Measurements from ENCODE around the gene ARID4B.
A peak's percentile ranks its signal among the peaks of the same experiment; 100 is the strongest.
"Not testable (repeated sequence)": the region's sequence is repeated elsewhere in the genome, so short reads cannot be mapped to it uniquely, and the experiment has no call there.

Gene ARID4B, protein sequence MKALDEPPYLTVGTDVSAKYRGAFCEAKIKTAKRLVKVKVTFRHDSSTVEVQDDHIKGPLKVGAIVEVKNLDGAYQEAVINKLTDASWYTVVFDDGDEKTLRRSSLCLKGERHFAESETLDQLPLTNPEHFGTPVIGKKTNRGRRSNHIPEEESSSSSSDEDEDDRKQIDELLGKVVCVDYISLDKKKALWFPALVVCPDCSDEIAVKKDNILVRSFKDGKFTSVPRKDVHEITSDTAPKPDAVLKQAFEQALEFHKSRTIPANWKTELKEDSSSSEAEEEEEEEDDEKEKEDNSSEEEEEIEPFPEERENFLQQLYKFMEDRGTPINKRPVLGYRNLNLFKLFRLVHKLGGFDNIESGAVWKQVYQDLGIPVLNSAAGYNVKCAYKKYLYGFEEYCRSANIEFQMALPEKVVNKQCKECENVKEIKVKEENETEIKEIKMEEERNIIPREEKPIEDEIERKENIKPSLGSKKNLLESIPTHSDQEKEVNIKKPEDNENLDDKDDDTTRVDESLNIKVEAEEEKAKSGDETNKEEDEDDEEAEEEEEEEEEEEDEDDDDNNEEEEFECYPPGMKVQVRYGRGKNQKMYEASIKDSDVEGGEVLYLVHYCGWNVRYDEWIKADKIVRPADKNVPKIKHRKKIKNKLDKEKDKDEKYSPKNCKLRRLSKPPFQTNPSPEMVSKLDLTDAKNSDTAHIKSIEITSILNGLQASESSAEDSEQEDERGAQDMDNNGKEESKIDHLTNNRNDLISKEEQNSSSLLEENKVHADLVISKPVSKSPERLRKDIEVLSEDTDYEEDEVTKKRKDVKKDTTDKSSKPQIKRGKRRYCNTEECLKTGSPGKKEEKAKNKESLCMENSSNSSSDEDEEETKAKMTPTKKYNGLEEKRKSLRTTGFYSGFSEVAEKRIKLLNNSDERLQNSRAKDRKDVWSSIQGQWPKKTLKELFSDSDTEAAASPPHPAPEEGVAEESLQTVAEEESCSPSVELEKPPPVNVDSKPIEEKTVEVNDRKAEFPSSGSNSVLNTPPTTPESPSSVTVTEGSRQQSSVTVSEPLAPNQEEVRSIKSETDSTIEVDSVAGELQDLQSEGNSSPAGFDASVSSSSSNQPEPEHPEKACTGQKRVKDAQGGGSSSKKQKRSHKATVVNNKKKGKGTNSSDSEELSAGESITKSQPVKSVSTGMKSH (N-terminal part only)

DNA sequence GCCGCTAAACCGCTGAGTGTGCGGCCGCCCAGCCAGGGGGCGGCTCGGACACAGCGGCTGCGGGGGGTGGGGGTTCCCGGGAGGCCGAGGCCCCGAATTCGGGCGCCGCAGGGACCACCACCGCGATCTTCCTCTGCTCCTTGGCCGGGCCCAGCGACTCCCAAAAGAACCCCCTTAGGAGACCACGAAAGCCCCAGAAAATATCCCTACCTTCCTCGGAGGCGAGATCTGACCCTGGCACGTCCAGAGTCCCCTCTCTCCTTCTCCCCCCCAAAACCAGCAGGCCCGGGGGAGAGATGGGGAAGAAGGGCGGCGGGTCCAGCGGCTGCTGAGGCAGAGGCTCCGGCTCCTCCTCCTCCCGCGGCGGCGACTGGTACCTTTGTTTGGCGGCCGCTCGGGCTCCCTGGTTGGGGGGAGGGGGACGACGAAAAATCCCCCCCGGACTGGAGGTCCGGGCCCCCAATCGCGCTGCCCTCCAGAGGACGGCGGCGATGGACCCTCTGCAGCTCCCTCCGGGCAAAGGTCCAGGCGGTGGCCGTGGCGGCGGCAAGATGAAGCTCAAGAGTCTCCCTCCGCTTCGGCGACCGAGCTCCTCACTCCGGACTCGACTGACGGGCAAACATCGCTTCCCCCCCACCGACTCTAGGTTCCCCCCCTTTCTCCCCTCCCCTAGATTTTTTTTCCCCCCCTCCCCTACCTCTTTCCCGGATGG is at the start of gene ARID4B:
ARID4B (minus strand) TSS at position 621 of the 712 bp plus-strand sequence. CDS start 1,260 bp downstream, outside the sequence.
- DNase-seq (ENCODE audit: low read depth in 2 of 2) = peak in 1 of 2 experiments; percentile 29

DNA sequence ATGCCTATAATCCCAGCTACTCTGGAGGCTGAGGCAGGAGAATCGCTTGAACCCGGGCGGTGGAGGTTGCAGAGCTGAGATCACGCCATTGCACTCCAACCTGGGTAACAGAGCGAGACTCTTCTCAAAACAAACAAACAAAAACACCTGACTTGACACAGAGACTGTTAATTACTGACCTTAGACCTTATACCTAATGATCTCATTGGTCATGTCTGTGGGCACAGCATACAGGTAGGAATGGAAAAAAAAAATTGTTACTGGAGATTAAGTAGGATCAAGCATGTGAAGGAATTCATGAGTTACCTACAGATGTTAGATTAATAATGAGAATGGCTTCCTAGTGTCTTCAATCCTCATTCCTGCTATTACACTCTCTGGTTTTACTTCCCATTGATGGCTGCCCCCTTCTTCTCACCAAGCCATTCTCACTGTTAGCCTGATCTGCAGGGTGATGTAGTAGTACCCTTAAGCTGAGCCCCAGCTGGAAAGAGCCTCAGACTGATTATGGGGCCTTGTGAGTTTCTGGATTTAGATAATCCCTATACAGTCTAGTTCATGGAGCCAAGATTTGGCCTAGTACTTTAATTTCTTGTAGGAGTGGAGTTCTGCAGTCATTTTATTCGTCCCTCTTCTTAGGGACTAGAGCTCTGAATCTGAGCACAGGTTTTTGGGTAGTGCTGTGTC is 48.1 kb upstream of the ARID4B start:
- DNase-seq (ENCODE audit: low read depth in 2 of 2) = no peak

DNA sequence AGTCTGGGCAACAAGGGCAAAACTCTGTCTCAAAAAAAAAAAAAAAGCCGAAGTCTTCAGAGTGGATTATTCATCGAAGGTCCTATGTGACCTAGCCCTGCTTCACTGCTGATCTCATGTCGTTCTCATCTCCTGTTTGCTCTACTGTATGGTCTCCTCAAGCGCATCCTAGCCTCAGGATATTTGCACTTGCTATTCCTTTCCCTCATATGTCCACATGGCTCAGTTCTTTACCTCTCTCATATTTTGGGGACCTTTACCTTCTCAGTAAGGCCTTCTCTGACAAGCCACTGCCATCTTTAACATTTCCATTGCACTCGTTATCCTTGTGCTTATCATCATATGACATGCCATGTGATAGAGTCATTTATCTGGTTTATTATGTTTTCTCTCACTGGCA is 41.8 kb upstream of the ARID4B start:
- DNase-seq (ENCODE audit: low read depth in 2 of 2) = no peak

DNA sequence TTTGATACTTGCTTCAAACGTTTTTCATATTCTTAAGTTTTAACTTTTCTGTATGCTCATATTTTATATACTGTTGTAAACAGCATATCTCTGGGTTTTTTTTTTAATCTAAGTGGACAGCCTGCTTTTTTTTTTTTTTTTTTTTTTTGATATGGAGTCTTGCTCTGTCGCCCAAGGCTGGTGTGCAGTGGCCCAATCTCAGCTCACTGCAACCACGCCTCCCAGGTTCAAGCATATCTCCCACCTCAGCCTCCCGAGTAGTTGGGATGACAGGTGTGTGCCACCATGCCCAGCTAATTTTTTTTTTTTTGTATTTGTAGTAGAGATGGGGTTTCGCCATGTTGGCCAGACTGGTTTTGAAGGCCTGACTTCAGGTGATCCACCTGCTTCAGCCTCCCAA is 40.4 kb upstream of the ARID4B start:
- no peak for DNase-seq (ENCODE audit: low read depth in 2 of 2)

DNA sequence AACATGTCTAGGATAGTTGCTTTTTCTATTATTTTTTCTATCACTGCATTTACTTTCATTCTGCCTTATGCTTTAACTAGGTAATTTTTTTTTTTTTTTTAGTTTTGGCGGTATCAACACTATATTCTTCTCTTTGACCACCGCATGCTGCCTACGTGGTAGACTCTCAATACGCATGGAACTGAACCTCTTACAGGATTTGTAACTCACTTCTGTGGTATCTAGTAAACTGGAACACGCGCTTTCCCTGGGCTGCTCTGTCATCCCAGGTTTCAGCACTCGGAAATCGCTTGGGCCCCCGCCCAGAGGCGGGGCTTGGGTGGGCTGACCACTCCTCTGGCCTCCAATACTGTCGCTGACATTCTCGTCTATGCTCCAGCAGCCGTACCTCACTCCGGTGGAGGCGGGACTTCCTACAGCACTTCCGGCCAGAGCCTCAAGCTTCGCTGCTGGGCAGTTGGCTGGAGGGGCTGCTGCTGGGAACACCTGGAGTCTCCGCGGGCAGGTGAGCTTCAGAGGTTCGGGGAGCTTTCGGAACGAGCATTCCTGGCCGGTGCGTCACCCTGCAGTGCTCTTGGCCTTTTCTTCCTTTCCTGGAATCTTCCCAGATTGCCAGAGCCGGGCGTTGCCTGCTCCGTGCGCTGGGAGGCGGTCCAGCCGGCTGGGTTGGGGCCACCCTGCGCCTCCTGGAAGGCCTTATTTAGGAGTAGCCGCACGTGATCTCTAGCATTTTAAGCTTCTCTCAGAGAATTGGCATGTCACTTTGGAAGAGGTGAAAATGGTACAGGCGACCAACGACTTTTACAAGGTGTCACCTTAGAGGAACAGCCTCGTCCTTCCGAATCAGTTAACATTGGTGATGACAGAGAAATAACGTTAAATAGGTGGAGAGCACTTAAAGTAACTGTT is 39.3 kb upstream of the ARID4B start, which contains the start of gene TBCE:
TBCE (plus strand) TSS at position 428 of the 909 bp plus-strand sequence. CDS start 12,623 bp downstream, outside the sequence.
- DNase-seq (ENCODE audit: low read depth in 2 of 2) = peak; percentile 76 to 92

DNA sequence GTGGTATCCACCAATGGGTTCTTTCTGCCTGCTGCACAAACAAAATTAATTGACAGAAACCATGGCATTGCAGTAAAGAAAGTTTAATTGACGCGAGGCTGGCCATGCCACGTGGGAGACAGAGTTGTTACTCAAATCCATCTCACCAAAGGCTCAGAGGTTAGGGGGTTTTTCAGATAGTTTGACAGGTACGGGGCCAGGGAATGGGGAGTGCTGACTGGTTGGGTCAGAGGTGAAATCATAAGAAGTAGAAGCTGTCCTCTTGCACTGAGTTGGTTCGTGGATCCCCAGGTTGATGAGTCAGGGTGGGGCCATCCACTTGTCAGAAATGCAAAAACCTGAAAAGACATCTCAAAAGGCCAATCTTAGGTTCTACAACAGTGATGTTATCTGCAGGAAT is 38.3 kb upstream of the ARID4B start:
- peak; percentile 5 to 8 for DNase-seq (ENCODE audit: low read depth in 2 of 2)

DNA sequence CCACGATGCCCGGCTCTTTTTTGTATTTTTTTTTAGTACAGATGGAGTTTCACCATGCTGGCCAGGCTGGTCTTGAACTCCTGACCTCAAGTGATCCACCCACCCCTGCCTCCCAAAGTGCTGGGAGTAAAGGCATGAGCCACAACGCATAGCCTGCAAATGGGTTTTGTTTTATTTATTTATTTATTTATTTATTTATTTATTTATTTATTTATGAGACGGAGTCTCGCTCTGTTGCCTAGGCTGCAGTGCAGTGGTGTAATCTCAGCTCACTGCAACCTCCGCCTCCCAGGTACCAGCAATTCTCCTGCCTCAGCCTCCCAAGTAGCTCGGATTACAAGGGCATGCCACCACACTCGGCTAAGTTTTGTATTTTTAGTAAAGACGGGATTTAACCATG is 36.2 kb upstream of the ARID4B start:
- not testable (repeated sequence) for DNase-seq (ENCODE audit: low read depth in 2 of 2)

DNA sequence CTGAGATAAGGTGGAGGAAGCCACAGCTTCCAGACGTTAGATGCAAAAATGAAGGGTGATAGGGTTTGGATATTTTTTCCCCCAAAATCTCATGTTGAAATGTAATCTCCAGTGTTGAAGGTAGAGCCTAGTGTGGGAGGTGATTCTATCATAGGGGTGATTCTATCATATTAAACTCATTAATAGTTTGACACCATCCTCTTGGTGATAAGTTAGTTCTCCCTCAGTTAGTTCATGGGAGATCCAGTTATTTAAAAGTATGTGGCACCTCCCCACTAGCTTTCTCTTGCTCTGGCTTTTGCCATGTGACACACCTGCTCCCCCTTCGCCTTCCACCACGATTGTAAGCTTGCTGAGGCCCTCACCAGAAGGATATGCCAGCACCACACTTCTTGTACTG is 30.9 kb upstream of the ARID4B start:
- no peak for DNase-seq (ENCODE audit: low read depth in 2 of 2)

DNA sequence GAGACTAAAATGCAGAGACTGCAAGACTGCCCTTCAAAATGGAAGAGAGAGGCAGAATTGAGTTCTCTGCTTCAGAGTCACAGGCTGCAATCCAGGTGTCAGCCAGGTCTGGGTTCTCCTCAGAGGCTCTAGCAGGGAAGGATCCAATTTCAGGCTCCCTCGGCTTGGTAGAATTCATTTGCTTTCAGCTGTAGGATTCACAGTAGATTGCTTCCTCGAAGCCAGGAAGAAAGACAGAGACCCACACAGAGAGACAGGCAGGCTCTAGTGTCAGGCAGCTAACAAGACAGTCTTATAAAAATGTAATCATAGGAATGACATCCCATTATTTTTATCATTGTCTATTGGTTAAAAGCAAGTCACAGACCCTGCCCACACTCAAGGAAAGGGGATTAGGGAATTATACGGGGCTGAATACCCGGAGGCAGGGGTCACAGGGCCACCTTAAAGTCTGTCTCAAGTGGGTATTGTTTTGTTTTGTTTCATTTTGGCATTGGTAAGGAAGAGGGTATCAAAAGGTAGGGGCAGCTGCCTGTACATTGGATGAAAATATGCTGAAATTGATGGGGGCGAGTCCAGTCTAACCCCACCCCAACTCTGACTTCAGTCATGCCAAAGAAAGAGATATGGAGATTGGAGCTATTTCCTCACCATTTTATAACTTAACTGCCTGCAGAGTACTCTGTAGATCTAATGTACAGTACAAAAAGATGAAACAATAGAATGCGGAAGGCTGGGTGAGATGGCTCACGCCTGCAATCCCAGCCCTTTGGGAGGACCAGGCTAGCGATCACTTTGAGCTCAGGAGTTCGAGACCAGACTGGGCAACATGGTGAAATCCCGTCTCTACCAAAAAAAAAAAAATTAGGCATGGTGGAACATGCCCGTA is 29.8 kb upstream of the ARID4B start:
- DNase-seq (ENCODE audit: low read depth in 2 of 2) = no peak

DNA sequence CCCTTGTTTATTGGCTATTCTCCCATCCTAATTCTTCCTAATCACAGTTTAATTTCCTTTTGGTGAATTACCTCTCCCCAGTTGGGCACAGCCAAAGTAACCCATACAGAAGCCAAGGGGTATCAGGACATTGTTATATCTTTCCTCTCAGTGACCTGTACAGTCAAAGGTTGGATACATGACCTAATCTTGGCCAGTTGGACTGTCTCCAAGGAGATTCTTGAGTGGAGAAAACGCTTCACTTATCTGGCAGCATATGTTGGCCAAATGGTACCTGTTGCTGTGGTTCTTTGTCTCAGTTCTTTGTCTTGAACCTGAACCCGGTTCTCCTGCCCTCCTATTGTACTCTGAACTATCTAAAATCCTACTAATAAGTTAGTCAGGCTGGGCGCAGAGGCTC is 23.9 kb upstream of the ARID4B start:
- DNase-seq (ENCODE audit: low read depth in 2 of 2) = no peak

DNA sequence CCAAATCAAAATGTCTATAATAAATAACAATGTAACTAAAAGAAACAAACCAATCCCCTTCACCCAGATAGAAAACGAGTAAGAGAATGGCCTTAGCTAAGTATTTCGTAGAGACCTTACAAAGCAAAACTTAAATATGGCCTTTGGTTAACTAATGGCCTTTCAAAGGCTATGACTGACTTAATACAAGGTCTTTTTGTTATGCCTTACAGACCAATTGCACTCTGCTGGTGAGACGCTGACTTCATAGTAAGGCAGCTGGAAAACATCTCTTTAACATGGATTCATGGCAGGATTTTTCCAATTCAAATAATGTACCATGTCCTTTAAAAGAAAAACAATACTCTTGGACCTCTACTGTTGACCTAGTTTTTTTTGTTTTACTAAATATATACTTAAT is 23.5 kb upstream of the ARID4B start:
- no peak for DNase-seq (ENCODE audit: low read depth in 2 of 2)

DNA sequence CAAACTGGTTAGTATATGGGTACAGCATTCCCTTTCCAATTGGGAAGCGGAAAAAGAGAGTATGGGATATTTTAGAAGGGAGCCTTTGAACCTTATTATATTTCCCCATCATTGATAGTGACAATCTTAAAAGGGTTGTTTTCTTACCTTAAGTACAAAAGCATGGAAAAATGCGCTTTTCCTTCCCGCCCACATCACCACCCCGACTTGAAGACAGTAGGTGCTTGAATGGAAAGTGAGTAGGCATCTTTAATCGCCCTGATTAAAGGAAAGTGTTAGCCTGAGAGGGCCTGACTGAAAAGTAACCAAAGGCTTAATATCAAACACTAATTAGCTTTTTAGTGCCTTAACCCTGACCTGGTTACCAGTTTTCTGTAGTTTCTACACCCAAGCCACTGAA is 15.7 kb upstream of the ARID4B start:
- DNase-seq (ENCODE audit: low read depth in 2 of 2) = no peak

DNA sequence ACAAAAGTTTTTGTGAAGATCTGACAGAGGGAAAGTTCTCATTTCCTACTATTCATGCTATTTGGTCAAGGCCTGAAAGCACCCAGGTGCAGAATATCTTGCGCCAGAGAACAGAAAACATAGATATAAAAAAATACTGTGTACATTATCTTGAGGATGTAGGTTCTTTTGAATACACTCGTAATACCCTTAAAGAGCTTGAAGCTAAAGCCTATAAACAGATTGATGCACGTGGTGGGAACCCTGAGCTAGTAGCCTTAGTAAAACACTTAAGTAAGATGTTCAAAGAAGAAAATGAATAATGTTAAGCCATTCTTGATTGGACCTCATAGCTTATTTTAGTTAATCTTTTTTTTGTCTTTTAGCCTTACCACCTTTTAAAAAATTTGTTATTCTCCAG is 14.5 kb upstream of the ARID4B start:
- no peak for DNase-seq (ENCODE audit: low read depth in 2 of 2)

DNA sequence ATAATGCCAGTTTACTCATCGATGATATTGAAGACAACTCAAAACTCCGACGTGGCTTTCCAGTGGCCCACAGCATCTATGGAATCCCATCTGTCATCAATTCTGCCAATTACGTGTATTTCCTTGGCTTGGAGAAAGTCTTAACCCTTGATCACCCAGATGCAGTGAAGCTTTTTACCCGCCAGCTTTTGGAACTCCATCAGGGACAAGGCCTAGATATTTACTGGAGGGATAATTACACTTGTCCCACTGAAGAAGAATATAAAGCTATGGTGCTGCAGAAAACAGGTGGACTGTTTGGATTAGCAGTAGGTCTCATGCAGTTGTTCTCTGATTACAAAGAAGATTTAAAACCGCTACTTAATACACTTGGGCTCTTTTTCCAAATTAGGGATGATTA is 14.1 kb upstream of the ARID4B start:
- DNase-seq (ENCODE audit: low read depth in 2 of 2) = no peak

DNA sequence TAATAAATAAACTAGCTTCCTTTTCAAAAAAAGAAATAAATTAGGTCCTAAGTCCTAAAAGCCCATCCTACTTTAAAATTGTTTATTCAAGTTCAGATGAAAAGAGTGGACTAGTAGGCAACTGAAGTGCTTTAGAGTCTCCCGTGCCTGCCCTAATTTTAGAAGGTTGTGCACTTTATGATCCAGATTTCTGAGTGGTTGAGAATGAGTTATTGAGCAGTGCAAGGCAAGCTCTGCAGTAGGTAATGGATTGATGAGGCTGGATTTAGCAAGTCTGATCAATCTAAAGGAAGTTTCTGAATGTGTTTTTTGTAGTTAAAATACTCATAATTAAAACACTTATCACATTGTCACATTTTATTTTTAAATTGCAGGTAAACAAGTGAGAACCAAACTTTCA is 13.4 kb upstream of the ARID4B start:
- no peak for DNase-seq (ENCODE audit: low read depth in 2 of 2)

DNA sequence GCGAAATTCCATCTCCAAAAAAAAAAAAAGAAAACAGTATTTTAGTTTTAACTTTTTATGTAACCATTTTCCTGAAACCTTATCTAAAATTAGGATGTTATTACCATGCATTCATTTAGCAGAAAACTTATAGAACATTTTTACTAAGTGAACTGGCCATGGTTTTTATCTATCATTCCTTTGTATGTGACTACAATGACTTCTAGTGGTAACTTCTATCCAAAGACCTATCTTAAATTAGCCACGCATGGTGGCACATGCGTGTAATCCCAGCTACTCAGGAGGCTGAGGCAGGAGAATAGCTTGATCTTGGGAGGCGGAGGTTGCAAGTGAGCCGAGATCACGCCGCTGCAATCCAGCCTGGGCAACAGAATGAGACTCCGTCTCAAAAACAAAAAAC is 11.8 kb upstream of the ARID4B start:
- no peak for DNase-seq (ENCODE audit: low read depth in 2 of 2)

DNA sequence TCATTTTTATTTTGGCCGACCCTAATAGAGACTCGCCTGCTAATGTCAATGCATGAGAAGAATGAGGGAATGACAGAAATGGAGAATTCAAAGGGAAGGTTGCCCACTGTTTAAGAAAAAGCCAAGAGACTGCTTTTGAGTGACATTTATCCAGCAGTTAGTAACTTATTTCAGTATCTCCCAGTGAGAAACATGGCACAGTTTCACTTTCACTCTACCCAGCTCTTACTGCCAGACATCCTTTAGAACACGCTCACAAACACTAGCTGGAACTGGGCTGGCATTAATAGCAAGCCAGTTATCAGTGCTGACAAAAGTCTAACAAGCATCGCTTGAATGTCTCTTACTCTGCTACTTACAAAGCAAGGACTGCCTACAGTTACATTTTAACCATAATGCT is 8.9 kb upstream of the ARID4B start:
- DNase-seq (ENCODE audit: low read depth in 2 of 2) = no peak

DNA sequence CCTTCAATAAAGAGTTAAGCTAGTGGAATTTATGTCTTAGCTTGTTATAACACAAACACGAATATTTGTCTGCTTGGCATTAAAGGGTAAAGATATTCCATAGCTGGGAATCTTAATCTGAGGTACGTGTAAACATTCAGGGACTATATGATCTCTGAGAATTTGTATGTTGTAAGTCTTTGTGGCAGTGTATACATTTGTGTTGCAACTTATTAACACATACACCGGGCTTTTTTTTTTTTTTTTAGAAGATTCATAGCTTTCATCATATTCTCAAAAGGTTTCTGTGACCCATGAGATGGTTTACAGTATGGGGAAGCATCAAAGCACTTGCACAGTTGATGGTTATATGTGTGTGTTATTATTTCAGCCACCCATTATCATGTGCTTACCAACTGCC is 3.4 kb upstream of the ARID4B start:
- DNase-seq (ENCODE audit: low read depth in 2 of 2) = no peak

DNA sequence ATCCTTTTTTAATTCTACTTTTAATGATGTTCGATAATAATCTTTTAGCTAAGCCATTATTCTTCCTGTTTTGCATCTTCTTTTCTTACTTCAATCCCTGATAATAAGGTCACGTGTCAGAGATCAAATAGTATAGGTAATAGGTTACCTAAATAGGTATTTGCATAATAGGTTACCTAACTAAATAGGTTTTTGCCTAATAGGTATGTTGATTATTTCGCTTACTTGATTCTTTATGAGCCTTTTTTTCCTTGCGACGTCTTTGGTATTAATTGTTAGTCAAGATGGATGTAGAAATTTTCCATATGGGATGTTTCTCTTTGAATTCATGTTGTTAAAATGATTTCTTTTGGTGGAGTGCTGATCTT is 2.9 kb upstream of the ARID4B start:
- no peak for DNase-seq (ENCODE audit: low read depth in 2 of 2)
